ENCODE results near the gene SECISBP2.

Gene SECISBP2

DNA sequence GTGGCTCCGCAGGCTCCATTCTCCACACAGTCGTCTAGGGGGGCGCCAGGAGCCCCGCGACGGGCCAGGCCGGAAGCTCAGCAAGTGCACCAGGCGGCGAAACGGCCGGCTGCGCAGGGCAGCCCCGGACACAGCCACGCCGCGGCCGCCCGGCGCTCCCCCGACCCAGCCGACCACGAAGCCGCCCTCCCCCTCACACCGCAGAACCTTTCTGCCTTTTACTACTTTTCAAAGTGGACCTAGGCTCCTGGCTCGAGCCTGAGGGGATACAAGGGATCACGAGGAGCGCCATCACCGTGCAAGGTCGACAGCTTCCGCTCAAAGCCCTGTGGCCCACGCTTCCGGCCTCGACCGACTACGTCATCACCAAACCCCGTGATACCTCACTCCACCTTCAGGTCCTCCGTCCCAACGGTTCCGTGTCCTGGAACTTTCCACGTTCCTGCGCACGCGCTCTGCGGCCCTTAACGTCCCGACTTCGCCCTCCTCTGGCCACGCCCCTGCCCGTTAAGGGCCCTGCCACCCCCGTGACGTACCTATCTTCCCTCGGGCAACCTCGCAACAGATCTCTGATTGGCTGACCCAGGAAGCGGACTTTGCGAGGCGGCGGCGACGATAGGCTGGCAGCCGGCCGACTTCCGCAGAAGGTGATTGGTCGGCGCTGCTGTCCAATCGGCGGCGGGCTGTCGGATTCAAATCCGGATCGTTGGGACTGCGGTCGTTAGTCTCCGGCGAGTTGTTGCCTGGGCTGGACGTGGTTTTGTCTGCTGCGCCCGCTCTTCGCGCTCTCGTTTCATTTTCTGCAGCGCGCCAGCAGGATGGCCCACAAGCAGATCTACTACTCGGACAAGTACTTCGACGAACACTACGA, 7.6 kb upstream of the SECISBP2 start, which contains the start of gene CKS2:
Gene CKS2 (plus strand): TSS at position 721 of the 871 bp plus-strand sequence. CDS start 98 bp downstream, at position 819.
- DNase-seq, result peak; percentile 100

DNA sequence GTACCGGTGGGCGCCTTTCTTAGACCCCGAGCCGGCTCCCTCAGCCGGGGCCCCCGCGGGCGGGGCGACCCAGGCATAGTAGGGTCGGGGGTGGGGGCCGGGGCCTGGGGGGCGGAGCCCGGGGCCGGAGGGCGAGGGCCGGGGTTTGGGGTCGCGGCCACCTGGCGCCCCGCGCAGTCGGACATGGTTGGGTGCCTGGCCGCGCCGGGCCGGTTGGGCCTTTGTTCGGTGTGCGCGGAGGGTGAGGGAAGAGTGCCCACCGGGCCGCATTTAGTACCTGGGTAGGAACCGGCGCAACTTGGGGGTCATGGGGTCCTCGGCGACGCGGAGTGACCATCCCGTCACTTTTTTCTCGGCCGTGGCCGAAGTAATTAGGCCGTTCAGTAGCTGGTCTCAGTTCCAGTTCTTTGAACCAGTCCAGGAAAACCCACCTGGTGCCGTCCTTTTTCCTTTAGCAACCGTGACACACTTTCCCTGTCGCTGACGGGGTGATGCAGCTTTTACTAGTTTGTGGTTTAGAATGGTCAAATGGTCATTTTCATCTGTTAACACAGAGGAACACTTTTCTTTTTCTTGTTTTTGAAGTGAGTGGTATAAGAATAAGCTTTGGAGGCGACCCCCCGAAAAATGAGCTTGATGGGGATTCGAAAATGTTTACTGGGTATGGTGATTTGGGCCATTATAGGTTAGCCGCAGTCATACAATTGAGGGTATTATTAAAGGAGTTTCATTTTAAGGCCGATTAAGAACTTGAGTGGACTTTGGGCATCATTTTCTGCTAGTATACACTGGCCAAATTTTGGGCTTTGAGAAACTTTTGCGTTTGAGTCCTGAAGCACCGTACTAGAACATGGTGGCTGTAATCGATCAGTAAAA, 6.7 kb upstream of the SECISBP2 start:
- no peak for DNase-seq

DNA sequence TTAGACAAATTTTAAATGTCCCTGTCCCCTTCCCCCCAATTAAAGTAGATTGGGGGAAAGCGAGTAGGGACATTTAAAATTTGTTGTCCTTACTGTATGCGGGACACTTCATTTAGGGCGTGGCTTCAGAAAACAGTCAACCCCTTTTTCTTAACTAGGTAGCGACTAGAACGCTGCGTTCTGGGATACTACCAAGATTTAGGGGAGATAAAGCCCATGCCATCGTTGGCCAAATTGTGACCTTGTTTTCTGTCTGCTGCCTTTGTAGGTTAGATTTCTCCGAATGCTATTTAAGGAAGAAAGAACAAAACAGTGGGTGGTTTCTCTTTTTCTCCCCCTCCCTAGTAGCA, 6.1 kb upstream of the SECISBP2 start:
- peak; percentile 48 for DNase-seq

DNA sequence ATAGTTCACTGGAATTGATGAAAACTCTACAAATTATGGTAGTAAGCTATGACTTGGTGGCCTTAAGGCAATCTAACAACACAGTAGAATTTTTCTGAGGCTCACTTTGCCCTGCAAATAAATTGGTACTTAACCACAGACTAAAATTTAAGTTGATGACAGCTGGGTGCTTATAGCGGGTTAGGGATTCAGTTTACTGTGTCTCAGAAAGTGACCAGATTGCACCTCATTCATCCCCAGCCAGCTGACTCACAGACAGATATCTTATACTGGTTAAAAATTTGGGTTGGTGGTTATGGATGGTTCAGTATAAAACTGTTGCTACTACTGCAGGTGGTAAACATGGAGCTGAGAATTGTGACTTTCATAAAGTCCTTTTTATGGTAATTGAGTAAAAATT, 4.5 kb upstream of the SECISBP2 start:
- DNase-seq, result peak; percentile 35

DNA sequence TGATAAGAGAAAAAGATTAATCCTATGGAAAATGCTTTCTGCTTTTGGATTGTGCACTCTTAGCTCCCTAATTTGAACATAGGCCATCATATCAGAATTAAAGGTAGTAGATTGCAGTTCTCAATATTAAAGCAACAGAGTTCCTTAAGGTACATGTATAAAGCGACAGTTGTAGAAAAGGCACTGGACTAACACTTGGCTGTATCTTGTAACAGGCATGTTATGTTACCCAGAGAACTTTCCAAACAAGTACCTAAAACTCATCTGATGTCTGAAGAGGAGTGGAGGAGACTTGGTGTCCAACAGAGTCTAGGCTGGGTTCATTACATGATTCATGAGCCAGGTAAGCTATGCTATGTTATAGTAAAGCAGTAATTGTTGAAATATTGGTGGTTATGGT, 3.3 kb upstream of the SECISBP2 start:
- DNase-seq, result no peak

DNA sequence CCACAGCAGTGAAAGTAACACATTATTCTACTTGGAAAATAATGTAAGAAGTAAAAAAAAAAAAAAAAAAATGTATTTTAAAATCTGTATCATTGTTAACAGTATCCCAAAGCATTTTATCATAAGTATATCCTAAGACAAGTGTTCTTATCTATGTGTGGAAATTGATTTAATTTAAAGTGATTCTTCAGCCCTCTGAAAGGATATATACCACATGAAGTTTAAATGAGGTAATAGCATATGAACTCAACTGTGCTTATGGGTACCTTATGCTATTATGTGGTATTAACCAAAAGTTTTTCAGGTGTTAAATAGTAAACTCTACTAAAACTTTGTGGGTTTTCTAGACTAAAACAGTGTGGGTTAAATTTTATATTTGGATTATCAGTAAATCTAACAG, 2.8 kb upstream of the SECISBP2 start:
- no peak for DNase-seq

DNA sequence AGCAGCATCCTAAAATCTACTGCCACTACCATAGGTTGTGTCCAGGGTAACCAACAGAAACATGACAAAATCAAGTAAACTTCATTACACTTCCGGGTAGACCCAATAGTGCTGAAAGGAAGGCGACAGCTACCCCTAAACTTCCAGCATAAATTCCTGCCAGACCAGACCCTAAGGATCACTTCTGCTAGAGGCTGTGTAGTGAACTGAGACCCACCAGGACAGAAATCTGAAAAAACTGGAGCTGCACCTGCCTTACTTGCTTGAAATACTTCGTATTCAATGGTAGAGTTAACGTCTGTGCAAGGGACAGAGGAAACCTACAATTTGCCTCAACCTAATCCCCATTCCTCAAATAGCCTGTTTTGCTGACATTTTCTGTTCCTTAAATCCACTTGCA, 1.0 kb upstream of the SECISBP2 start:
- DNase-seq, result no peak

DNA sequence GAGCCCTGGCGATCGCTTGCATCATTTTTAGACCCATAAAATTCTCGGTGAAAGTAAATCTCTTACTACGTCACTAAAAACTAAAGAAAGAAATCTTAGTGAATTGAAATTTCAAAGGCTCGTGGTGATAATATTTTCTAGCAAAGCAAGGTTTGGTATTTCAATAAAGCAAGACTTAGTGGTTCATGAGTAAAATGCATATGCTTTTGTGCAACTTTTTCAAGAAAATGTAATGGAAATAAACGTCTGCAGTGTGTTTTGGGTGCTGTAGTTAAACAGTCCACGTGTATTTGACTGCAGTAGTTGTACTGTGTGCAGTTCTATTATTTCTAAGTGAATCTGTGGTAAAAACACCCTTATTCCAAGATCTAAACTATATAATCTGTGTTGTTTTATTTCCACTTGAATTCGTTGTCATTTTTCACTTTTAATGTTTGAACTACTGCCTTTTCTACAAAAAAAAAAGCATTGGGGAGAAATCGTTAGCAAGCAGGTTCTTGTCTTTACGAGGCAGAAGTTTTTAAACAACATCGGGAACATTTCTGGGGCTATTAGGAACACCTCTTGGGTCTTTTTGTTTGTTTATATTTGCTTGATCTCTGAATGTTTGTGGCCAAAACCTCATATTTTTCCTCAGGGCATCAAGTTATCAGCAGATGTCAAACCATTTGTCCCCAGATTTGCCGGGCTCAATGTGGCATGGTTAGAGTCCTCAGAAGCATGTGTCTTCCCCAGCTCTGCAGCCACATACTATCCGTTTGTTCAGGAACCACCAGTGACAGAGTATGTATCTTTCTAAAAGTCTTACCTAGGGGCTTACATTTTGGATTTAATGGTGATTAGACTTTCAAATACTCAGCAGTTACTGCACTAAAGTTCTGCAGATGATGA, 960 bp downstream of the SECISBP2 start:
- no peak for DNase-seq

DNA sequence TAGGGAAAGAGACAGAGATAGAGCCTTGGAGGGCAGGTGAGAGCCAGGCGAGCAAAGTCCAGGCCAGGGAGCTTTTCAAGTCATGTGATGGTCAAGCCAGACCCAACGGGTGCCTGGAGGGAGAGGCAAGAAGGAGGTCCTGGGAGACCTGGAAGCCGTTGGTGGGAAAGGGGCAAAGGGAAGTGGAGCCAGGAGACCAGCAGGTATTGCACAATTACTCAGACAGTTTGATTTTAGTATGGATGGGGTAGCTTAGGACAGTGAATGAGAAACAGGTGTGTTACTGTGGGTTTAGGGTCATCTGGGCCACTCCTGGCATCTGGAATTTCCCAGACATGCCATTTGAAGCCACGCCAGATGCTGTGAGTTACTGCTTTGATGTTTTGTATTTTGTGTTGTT, 5.1 kb downstream of the SECISBP2 start:
- no peak for DNase-seq

DNA sequence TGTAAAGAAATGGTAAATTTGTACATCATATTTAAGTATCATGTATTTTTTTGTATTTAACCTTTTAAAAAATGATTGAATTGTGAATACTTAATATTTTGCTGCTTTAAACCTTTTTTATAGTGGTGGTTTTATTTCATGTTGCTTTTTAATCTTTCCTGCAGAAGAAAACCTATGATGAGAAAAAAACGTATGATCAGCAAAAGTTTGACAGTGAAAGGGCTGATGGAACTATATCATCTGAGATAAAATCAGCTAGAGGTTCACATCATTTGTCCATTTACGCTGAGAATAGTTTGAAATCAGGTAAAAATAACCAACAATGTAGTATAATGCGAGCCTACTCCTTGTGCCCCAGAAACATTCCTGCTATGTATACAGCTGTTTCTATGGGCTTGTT, 7.4 kb downstream of the SECISBP2 start:
- DNase-seq, result no peak

DNA sequence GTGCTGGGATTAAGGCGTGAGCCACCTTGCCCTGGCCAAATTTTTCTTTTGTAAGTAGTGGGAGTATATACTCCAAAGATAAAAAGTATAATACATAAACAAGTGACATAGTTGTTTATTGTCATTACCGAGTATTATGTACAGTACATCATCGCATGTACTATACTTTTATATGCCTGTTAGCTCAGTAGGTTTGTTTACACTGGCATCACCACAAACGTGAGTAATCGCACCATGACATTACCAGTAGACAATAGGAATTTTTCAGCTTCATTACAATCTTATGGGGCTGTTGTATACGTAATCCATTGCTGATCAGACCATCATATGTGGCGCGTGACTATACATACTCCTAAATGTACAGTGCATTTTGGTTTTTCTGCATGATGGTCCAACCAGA, 9.8 kb downstream of the SECISBP2 start:
- no peak for DNase-seq

DNA sequence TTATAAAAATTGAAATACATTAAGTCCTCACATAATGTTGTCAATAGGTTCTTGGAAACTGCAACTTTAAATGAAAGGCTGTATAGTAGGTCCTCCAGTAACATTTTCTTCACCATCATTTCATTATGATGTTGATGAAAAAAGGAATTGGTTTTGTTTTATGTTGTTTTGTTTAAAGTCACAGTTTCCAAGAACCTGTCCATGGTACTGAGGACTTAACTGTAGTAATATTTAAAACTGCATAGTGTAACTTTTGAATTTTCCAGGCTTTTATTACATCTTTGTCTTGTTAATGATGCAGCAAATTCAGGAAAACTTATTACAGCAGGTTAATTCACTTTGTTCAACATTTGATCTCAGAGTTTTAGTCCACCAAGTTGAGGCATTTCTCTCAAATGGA, 11.6 kb downstream of the SECISBP2 start:
- DNase-seq, result no peak

DNA sequence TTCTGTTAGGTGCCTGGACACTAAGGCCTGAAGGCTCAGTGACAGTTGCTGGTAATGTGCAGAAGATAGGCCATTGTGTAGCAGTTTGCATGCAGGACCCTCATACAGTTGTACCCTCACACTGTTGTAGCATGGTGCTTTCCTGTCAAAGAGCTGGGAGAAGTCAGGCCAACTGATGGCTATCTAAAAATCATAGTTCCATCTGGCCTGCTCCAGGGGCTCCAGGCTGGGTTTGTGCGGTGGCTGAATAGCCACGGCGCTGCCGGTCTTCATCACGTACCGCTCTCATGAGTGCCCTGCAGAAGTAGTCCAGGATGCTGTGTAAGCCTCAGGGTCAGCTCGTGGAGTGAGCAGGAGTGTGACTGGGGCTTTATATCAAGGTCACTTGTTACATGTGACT, 12.2 kb downstream of the SECISBP2 start:
- no peak for DNase-seq

DNA sequence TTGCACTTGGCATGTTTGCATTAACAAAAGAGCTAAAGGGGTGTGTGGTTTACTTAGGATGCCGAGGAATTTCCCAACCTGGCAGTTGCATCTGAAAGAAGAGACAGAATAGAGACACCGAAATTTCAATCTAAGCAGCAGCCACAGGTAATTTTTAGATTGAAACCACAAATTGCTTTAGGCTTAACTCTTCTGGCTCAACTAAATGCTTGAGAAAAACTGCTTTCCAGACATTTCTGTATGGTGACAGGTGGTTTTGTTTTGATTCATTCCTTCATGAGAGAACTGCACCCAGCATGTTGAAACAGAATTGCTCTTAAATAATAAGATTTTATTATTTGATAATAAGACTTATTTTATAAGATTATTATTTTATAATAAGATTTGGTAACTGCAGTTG, 21.5 kb downstream of the SECISBP2 start:
- peak; percentile 53 for DNase-seq

DNA sequence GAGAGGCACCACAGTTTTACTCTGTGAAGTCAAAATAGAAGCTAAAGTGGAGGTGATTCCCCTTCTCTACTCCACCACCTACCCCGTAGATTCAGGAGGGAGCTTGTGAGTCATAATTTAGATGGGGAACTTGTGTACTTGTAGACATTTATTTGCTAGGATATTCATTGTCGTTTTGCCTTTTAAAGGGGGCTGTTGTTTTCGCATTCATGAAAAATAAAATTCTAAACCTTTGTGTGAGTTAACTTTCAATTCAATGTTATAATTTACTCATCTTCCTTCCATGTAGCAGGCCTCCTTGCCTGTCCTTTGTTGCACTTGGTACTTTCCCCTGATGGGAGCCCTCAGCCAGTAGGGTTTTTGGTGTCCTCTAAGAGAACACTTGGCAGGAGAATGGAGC, 22.0 kb downstream of the SECISBP2 start:
- peak; percentile 59 for DNase-seq

DNA sequence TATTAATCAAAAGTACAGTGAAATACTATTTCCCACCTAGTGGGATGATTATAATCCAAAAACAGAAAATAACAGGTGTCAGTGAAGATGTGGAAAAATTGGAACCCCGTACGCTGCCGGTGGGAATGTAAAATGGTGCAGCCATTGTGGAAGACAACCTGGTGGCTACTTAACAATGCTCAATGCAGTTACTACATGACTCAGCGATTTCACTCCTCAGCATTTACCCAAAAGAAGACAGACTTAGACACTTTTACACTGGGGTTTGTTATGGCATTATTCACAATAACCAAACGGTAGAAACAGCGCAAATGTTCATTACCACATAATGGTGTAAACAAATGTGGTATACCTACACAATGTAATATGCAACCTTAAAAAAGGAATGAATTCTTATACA, 23.9 kb downstream of the SECISBP2 start:
- DNase-seq, result no peak

DNA sequence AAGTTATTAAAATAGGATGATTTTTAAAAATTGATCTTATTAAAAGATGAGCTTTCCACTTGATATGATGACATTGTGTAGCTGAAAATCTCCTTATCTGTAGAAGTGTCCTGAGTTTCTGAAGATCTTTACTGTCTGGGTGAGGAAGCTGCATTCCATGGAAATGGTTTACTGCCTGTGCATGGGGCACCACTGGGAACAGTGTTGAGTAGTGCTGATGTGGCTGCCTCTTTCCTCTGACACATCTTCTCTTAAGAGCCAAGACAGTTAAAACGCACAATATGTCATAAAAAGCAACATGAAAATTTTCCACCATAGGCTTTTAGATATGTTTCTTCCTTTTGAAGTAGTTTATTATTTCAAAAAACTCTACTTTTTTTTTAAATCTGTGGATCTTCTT, 24.6 kb downstream of the SECISBP2 start:
- no peak for DNase-seq

DNA sequence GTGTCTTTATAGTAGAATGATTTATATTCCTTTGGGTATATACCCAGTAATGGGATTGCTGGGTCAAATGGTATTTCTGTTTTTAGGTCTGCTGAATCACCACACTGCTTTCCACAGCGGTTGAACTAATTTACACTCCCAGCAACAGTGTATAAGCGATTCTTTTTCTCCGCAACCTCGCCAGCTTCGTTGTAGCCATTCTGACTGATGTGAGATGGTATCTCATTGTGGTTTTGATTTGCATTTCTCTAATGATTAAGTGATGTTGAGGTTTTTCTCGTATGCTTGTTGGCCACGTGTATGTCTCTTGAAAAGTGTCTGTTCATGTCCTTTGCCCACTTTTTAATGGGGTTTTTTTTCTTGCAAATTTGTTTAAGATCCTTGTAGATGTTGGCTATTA, 25.5 kb downstream of the SECISBP2 start:
- DNase-seq, result peak; percentile 51

DNA sequence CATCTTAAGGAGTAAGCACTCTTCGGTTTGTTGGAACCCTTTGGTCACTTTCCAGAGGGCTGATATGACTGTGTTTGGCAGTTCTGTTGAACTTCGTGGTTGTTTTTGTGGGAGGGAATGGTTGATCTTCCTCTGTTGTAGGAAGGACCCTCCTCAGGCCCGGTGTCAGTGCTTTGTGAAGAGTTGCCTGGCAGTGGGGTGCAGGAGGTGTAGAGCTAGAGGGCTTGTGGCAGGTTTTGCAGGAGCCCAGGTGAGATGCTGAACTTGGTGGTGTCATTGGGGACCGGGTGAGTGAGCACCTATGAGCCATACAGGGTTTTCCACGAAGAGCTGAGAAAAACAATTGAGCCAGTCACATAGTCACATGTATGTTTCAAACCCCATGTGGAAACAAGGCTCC, 27.2 kb downstream of the SECISBP2 start:
- DNase-seq, result no peak

DNA sequence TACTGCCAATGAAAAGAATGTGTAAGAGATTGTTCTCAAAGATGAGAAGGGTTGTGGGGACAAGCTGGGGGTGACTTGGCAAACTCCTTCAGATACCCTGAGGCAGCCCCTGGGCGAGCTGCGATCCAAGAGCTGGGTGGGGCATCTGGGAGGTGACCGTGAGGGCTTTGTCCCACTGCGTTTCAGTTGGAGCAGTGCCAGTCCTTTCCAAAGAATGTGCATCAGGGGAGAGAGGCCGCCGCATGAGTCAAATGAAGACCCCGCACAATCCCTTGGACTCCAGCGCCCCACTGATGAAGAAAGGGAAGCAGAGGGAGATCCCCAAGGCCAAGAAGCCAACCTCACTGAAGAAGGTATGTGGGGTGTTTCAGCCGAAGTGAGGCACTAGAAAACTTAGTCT, 28.4 kb downstream of the SECISBP2 start:
- DNase-seq, result no peak

DNA sequence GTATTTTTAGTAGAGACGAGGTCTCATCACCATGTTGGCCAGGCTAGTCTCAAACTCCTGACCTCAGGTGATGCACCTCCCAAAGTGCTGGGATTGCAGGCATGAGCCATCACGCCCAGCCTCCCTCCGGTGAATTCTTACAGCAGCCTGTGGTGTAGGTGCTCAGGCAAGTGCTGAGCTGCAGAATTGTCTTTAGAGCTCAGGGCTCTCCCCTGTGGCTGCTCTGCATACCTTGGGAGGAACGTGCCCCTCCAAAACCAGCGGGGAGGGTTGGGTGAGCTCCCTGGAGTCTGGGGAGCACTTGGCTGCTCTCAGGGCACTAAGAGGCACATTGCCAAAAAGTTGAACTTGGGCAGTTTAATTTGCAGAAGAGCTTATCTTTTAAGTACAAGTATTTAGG, 29.4 kb downstream of the SECISBP2 start:
- DNase-seq, result no peak

DNA sequence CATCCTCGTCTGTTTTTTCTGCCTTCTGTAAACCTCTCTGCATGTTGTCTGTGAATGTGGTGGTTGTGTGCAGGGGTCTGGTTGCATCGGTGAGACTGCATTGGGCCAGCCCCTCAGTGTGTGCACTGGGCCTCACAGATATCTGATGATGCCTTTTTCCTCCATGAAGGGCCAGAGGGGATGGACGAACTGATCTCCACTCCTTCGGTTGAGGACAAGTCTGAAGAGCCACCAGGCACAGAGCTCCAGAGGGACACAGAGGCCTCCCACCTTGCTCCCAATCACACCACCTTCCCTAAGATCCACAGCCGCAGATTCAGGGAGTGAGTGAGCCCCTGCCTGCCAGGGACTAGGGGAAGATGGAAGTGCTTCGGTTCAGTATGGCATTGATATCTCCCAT, 31.3 kb downstream of the SECISBP2 start:
- DNase-seq, result no peak

DNA sequence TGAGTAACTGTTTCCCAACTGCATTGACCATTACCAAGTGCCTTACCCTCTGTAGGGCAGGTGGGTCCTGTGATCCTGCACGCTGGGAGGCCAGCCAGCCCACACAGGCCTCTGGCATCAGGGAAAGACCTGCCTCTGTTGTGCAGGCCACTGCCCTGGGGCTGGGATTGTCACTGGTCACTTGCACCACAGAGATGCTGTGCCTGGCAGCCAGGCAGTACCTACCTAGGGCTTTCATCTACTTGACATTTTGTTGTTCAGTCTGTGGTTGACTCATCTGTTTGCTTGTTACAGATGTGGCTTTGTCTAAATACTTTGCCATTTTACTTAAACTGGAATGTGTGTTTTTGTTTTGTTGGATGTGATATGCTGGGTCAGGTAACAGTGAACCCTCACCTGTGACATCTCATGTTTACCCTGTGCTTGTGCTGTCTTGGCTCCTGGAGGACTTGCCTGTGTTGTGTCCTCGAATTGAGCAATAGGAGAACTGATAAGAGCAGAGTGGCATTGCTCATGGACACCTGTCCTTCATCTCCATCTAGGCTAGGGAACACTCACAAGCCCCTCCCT, 32.8 kb downstream of the SECISBP2 start:
- DNase-seq, result no peak
